ENCODE data around the gene KCNK10.

Gene KCNK10

GRCh38 chr14:88310021-88310420 lies 13.0 kb downstream of the KCNK10 start:
- no peak for TF ChIP-seq CTCF (conservative IDR thresholded peaks at IDR 0.05; ENCODE audit: low read depth, low read length)
- DNase-seq (ENCODE audit: low read depth), result no peak
- no peak overlapping the region for H3K4me3 ChIP-seq (ENCODE audit: low read depth, low read length)

DNA sequence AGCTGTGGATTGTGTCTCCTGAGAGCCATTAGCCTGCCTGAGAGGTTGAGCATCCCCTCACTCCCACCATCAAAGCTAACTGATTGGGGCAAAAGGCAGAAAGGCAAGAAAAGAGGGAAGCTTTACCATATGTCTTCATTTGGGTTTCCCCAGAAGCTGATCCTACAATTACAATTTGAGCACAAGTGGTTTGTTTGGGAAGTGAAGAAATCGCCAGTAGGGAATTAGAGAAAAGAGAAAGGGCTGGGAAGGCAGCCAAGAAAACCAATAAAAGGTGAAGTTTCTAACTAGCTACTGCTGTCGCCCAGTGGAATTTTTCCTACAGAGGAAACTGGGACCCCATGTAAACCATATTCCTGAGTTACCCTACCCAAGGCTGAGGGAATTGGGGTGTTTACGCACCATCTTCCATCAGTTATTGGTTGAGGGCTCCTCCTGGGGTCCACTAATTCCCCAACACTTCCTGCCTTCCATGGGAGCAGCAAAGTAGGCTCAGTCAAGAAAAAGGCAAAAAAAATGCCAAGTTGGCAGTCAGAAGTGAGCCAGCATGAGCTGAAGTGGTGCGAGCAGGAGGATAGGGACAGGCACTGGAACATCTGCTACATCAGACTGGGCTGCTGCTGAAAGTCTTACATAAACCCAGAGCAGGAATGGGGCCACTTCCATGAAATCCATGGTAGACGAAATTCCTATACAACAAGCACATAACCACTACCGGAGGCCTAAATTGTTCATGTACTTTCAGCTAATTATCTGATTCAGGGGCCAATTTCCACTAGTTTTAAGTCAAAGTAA lies 17.3 kb downstream of the KCNK10 start:
- no peak overlapping the region for H3K4me3 ChIP-seq (ENCODE audit: low read depth, low read length)
- DNase-seq (ENCODE audit: low read depth), result no peak
- TF ChIP-seq CTCF (conservative IDR thresholded peaks at IDR 0.05; ENCODE audit: low read depth, low read length), result no peak

DNA sequence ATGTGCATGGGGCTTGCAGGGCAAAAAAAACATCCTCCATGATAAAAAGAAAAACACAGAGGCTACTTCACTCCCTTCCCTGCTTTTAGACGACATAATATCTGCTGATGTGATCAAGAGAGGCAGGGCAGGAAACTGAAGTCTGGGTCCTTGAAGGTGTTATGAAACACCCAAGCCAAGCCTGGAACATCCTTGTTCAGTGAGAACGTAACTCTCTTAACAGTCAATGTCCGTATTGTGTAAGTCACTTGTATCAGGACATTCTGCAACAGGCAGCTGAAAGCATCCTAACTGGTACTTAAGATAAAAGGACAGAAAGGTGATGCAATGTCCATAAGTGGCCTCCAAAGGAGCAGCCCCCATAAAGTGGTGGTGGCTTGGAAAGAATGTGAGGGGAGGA lies 20.0 kb downstream of the KCNK10 start:
- TF ChIP-seq CTCF (conservative IDR thresholded peaks at IDR 0.05; ENCODE audit: low read depth, low read length), result no peak
- DNase-seq (ENCODE audit: low read depth), result no peak
- H3K4me3 ChIP-seq (ENCODE audit: low read depth, low read length), result no peak overlapping the region

DNA sequence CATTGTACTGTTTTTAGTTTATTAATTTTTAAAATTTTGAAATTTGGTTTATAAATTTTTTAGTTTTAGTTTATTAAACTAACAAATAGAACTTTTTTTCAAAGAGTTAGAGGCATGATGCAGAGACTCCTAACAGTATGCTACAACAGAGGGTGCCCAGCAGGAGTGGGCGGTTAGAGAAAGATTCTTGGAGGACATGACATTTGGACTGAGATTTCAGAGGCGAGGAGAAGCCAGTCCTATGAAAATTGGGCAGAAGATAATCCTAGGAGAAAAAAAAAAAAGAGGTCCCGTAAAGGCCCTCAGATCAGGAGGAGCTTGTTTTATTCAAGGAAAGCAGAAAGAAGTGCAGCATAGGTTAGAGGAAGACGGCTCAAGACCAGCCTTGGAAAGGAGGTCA lies 21.7 kb downstream of the KCNK10 start:
- no peak for DNase-seq (ENCODE audit: low read depth)
- no peak overlapping the region for H3K4me3 ChIP-seq (ENCODE audit: low read depth, low read length)
- no peak for TF ChIP-seq CTCF (conservative IDR thresholded peaks at IDR 0.05; ENCODE audit: low read depth, low read length)

DNA sequence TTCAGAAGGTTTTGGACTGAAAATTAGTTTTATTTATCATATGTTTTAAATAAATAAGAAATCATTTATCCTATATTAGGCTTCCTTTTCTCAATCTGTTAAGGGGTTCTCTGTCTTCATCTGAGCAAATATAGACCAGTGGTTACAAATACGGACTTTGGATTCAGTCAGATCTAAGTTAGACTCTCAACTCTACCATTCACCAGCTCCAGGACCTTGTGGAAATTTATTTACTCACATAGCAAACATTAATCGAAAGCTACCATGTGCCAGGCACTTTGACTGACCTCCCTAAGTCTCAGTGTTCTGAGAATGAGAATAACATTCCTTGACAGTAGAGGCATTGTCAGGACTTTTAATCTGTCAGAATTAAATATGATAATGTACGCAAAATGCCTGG lies 22.3 kb downstream of the KCNK10 start:
- no peak for DNase-seq (ENCODE audit: low read depth)

GRCh38 chr14:88299865-88300530 lies 23.1 kb downstream of the KCNK10 start:
- H3K4me3 ChIP-seq (ENCODE audit: low read depth, low read length), result no peak overlapping the region
- DNase-seq (ENCODE audit: low read depth), result no peak
- no peak for TF ChIP-seq CTCF (conservative IDR thresholded peaks at IDR 0.05; ENCODE audit: low read depth, low read length)

More for the DNA sequence above, 22.3 kb downstream of the KCNK10 start:
- TF ChIP-seq CTCF (conservative IDR thresholded peaks at IDR 0.05; ENCODE audit: low read depth, low read length), result no peak
- H3K4me3 ChIP-seq (ENCODE audit: low read depth, low read length), result no peak overlapping the region

Data from choroid plexus epithelial cell (primary cell).